K562 (cell line): ENCODE results near the gene OR9Q1.

Experiments used
- CTCF ChIP-seq, 3 experiments: IDR thresholded peaks in 2 of 3; conservative IDR thresholded peaks in 1 of 3; 2 replicates each; pipeline ENCODE4 v1.5.1; 2011 to 2012; ENCODE audit warnings: low read length in 3 of 3, mild to moderate bottlenecking in 3 of 3, control low read depth in 2 of 3, improper control_type of control experiment in 1 of 3, inconsistent platforms in 1 of 3, low read depth in 1 of 3, mixed read lengths in 1 of 3, moderate library complexity in 1 of 3; ENCODE audit not compliant: insufficient read depth in 2 of 3
- MAFF ChIP-seq: IDR thresholded peaks from 2 replicates; pipeline ENCODE4 v1.6.1; 2012; ENCODE audit warnings: low read length, improper control_type of control experiment
- SMARCA5 ChIP-seq: fragments of 450-650 bp; IDR thresholded peaks from 2 replicates; pipeline ENCODE4 v1.6.1; 2016
- TRIM28 ChIP-seq: fragments of 450-650 bp; IDR thresholded peaks from 2 replicates; pipeline ENCODE4 v1.6.1; 2017
- YBX1 ChIP-seq: fragments of 450-650 bp; IDR thresholded peaks from 2 replicates; pipeline ENCODE4 v1.7.1; 2016; ENCODE audit warnings: mild to moderate bottlenecking
- ZFX ChIP-seq: sonication (generic); formaldehyde crosslinking; IDR thresholded peaks from 2 replicates; pipeline ENCODE4 v1.8.0; 2022; ENCODE audit warnings: mild to moderate bottlenecking, missing genetic modification reagents, moderate library complexity
- ZNF253 ChIP-seq: fragments of 250-450 bp; sonication (Bioruptor Pico); conservative IDR thresholded peaks from 2 replicates; pipeline ENCODE4 v1.6.1; 2021; ENCODE audit warnings: mild to moderate bottlenecking
- ZNF785 ChIP-seq: fragments of 250-450 bp; sonication (Bioruptor Pico); IDR thresholded peaks from 2 replicates; pipeline ENCODE4 v1.4.0; 2020; ENCODE audit warnings: mild to moderate bottlenecking
- TF ChIP-seq, protein P1 (sequence below): fragments of 250-450 bp; sonication (Bioruptor Pico); IDR thresholded peaks from 2 replicates; pipeline ENCODE4 v1.6.1; 2021; ENCODE audit warnings: mild to moderate bottlenecking
- TF ChIP-seq, protein P2 (sequence below): sonication (generic); formaldehyde crosslinking; IDR thresholded peaks from 2 replicates; pipeline ENCODE4 v1.5.0; 2020; ENCODE audit warnings: missing genetic modification reagents

- TF ChIP-seq TRIM28 (no peak), MAFF (no peak), YBX1 (no peak), ZFX (CRISPR knock-in tag) (no peak), ZNF785 (CRISPR knock-in tag) (no peak), CTCF (IDR thresholded peaks at IDR 0.05 in 2 of 3, conservative IDR thresholded peaks at IDR 0.05 in 1 of 3; ENCODE audit: insufficient read depth in 2 of 3, low read depth in 1 of 3, low read length in 3 of 3) (no peak), ZNF253 (CRISPR knock-in tag) (no peak), SMARCA5 (no peak)
- TF ChIP-seq, protein P1, sequence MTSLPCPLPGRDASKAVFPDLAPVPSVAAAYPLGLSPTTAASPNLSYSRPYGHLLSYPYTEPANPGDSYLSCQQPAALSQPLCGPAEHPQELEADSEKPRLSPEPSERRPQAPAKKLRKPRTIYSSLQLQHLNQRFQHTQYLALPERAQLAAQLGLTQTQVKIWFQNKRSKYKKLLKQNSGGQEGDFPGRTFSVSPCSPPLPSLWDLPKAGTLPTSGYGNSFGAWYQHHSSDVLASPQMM (CRISPR knock-in tag), result no peak
- TF ChIP-seq, protein P2, sequence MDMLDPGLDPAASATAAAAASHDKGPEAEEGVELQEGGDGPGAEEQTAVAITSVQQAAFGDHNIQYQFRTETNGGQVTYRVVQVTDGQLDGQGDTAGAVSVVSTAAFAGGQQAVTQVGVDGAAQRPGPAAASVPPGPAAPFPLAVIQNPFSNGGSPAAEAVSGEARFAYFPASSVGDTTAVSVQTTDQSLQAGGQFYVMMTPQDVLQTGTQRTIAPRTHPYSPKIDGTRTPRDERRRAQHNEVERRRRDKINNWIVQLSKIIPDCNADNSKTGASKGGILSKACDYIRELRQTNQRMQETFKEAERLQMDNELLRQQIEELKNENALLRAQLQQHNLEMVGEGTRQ (CRISPR knock-in tag), result no peak
These were observed 5.2 kb downstream of the OR9Q1 start for GRCh38 chr11:58028687-58029411.
